GM13977 (cell line): Measurements from ENCODE around the gene CASR.

Experiments
- DNase-seq: peaks from one replicate; pipeline ENCODE4 v3.0.0; 2012; ENCODE audit warnings: low spot score
- CTCF ChIP-seq: IDR thresholded peaks from 2 replicates; pipeline ENCODE4 v1.5.1; 2012; ENCODE audit warnings: mild to moderate bottlenecking, control low read depth; ENCODE audit not compliant: insufficient read depth; ENCODE audit errors: extremely low read depth, missing control alignments
- in situ Hi-C: fragments of 300-500 bp; cut with MboI; formaldehyde crosslinking; loops from one replicate; pipeline ENCODE4 v1.12.0; 2022; ENCODE audit warnings: low sequenced_read_pairs, low pct_unique_long_range_greater_than_20kb, mixed read lengths, inconsistent platforms; ENCODE audit not compliant: unreplicated experiment

The CASR gene

GRCh38 chr3:122307094-122307687 is 123.7 kb downstream of the CASR start:
- in situ Hi-C loops: no loop called here
- TF ChIP-seq CTCF: no peak
- no peak for DNase-seq

GRCh38 chr3:122307976-122308375 is 124.5 kb downstream of the CASR start:
- no peak for DNase-seq
- TF ChIP-seq CTCF: no peak
- in situ Hi-C loops: no loop called here

GRCh38 chr3:122310361-122310760 is 126.9 kb downstream of the CASR start:
- in situ Hi-C loops: no loop called here
- TF ChIP-seq CTCF: no peak
- no peak for DNase-seq

- DNase-seq: no peak
- TF ChIP-seq CTCF: no peak
- in situ Hi-C loops: no loop called here
Measured at GRCh38 chr3:122312826-122313225, 129.4 kb downstream of the CASR start.

- in situ Hi-C loops: no loop called here
- no peak for TF ChIP-seq CTCF
- DNase-seq: no peak
Measured at GRCh38 chr3:122313281-122313680, 129.8 kb downstream of the CASR start.

GRCh38 chr3:122314228-122314876 is 130.9 kb downstream of the CASR start:
- no peak for DNase-seq
- in situ Hi-C loops: no loop called here
- TF ChIP-seq CTCF: no peak

- in situ Hi-C loops: no loop called here
- TF ChIP-seq CTCF: no peak
- DNase-seq: no peak
Measured at GRCh38 chr3:122315619-122316018, 132.2 kb downstream of the CASR start.
